ENCODE results near the gene P2RX4. TPM values are rescaled to one million over a fixed set of nuclear protein-coding genes. Genes with fewer than 3 reads are reported as not detected.

Gene P2RX4
- total and polyA plus RNA-seq, 2 of the 8 experiments (the other 6 are each of a cell fraction or from before 2014, with no cell fraction given), result 9.5 to 12.2 TPM

- no peak for TF ChIP-seq CHD7 (IDR thresholded peaks at IDR 0.05; ENCODE audit: insufficient replicate concordance, low read length)
Observed at GRCh38 chr12:121214855-121215745, 5.2 kb downstream of the P2RX4 start (continued).
